ENCODE data around the gene MIAT. TPM values are rescaled to one million over a fixed set of nuclear protein-coding genes. Genes with fewer than 3 reads are reported as not detected.

MIAT gene
- total and polyA plus RNA-seq, 9 of the 15 experiments (the other 6 are each of a cell fraction or from before 2014, with no cell fraction given), result 0.03 to 0.93 (median 0.34) TPM

GRCh38 chr22:26672590-26673468, 15.4 kb downstream of the MIAT start (continued):
- TF ChIP-seq ZNF431 (CRISPR knock-in tag; IDR thresholded peaks at IDR 0.05) (no peak), NBN (IDR thresholded peaks at IDR 0.05; ENCODE audit: low read depth) (peak; percentile 64; the same call in 1 of the 2 replicates), ZBTB7A (IDR thresholded peaks at IDR 0.05; ENCODE audit: borderline replicate concordance, control insufficient read depth, low read depth, low read length) (peak; percentile 39; the same call in 1 of the 2 replicates), MAZ (CRISPR knock-in tag; conservative IDR thresholded peaks at IDR 0.05 in 1 of 2, IDR thresholded peaks at IDR 0.05 in 1 of 2) (peak in 1 of 2 experiments; percentile 82; a peak in 3 of 4 replicates), IRF2 (CRISPR knock-in tag; IDR thresholded peaks at IDR 0.05) (no peak), ELF1 (tag; IDR thresholded peaks at IDR 0.05) (peak; percentile 96)

- intact Hi-C loops (cut with micrococcal nuclease), result no loop called here
- CTCF ChIA-PET (ENCODE audit: low intra/inter-chr PET ratio), result no interaction called here
- Histone ChIP-seq H3K36me3 (ENCODE audit: control insufficient read depth, insufficient read depth, low read length) (no peaks in the 10 kb centered on the region), H3K79me2 (ENCODE audit: control insufficient read depth, insufficient read depth, low read length) (peaks cover 31% of the 10 kb centered on the region), H2AFZ (ENCODE audit: low read depth, low read length) (peak overlapping the region; percentile 95), H3K4me3 (peak overlapping the region; percentile 85), H3K9me3 (replicated peaks; ENCODE audit: control insufficient read depth, insufficient read depth, low read depth, low read length) (no peaks in the 10 kb centered on the region), H3K4me2 (ENCODE audit: insufficient read depth, low read length) (peak overlapping the region; percentile 92), H4K20me1 (replicated peaks; ENCODE audit: control insufficient read depth, insufficient read depth, low read length) (no peaks in the 10 kb centered on the region), H3K4me1 (replicated peaks in 1 of 2; ENCODE audit: control insufficient read depth in 2 of 2, insufficient read depth in 2 of 2, low read length in 2 of 2) (peaks cover 23 to 24% of the 10 kb centered on the region in 2 experiments), H3K27ac (ENCODE audit: extremely low read depth, low read depth, low read length) (peak overlapping the region; percentile 98), H3K9ac (ENCODE audit: insufficient read depth in 1 of 2, low read depth in 2 of 2, low read length in 2 of 2) (peak overlapping the region; percentile 93 to 97), H3K27me3 (ENCODE audit: control insufficient read depth in 2 of 2, insufficient read depth in 2 of 2, low read length in 2 of 2) (no peaks in the 10 kb centered on the region), H3K9me1 (ENCODE audit: control insufficient read depth, insufficient read depth, low read length) (no peaks in the 10 kb centered on the region)
- WGBS (ENCODE audit: insufficient coverage, low coverage, missing lambda C conversion rate), result 2% methylated on average over 4 of the region's 4 CpGs
- POLR2A ChIA-PET, result interaction anchor here (0.6 to 1.0 kb wide), 3 partner anchors 10 to 657 kb away, joined by 3 to 4 read pairs (median 3); no protein-coding TSS in a partner anchor
- no peak for ATAC-seq
- in situ Hi-C loops (cut with MboI), result no loop called here
- FAIRE-seq, result peak; percentile 75
- DNase-seq (ENCODE audit: extremely low read depth in 1 of 4, low spot score in 3 of 4), result peak in 1 of 4 experiments; percentile 30
- BruUV-seq (replicated peaks), result no TSS peak
- no peak for TF ChIP-seq MTA1 (IDR thresholded peaks at IDR 0.05; ENCODE audit: borderline replicate concordance)
- peak; percentile 49; the same call in 1 of the 2 replicates for TF ChIP-seq HMBOX1 (IDR thresholded peaks at IDR 0.05)
- no peak for TF ChIP-seq ZNF134 (CRISPR knock-in tag; conservative IDR thresholded peaks at IDR 0.05)
- TF ChIP-seq MTF1 (CRISPR knock-in tag; IDR thresholded peaks at IDR 0.05; ENCODE audit: borderline replicate concordance), result no peak
- TF ChIP-seq HDAC3 (IDR thresholded peaks at IDR 0.05; ENCODE audit: borderline replicate concordance, partially characterized antibody), result no peak
- peak in 1 of 3 experiments; percentile 11 for TF ChIP-seq YY1 (IDR thresholded peaks at IDR 0.05; ENCODE audit: borderline replicate concordance in 1 of 3, control insufficient read depth in 1 of 3, extremely low read depth in 1 of 3, insufficient read depth in 3 of 3, insufficient read length in 1 of 3, insufficient replicate concordance in 2 of 3, low read depth in 1 of 3, low read length in 2 of 3)
- TF ChIP-seq NEUROD1 (IDR thresholded peaks at IDR 0.05; ENCODE audit: borderline replicate concordance, low read depth, low read length, partially characterized antibody), result no peak
- TF ChIP-seq FIP1L1 (IDR thresholded peaks at IDR 0.05; ENCODE audit: low read depth, low read length, poor library complexity, severe bottlenecking), result no peak
- TF ChIP-seq HES1 (IDR thresholded peaks at IDR 0.05; ENCODE audit: low read depth), result no peak
These were observed 16.1 kb downstream of the MIAT start for GRCh38 chr22:26673486-26673885.
